Kidney (tissue), 14 donors: ENCODE results near the gene AUP1. TPM values are rescaled to one million over a fixed set of nuclear protein-coding genes. Genes with fewer than 3 reads are reported as not detected.

ENCODE experiments used
- DNase-seq, 5 donors: peaks; one replicate each; pipeline ENCODE4 v3.0.0-alpha.2; 2013 to 2020
- FAIRE-seq: peaks from 2 replicates; lab custom pipeline; 2012; peaks lifted over from hg19 to GRCh38; lab: Jason Lieb, UNC
- H3K27ac ChIP-seq, 2 donors: one replicate each; pipeline ENCODE4 v1.7.0; 2013; ENCODE audit warnings: low read depth in 2 of 2, low read length in 2 of 2, inconsistent platforms in 1 of 2
- H3K27me3 ChIP-seq: one replicate; pipeline ENCODE4 v1.7.1; 2013; ENCODE audit warnings: low read length, inconsistent platforms; ENCODE audit not compliant: control insufficient read depth, insufficient read depth
- H3K36me3 ChIP-seq, 3 donors: one replicate each; pipeline versions ENCODE4 v1.7.0 to v1.7.1; 2013; ENCODE audit warnings: low read length in 3 of 3, control low read depth in 1 of 3, inconsistent platforms in 1 of 3; ENCODE audit not compliant: insufficient read depth in 3 of 3, control insufficient read depth in 2 of 3
- H3K4me1 ChIP-seq, 3 donors: one replicate each; pipeline versions ENCODE4 v1.7.0 to v1.7.1; 2013; ENCODE audit warnings: low read length in 3 of 3, inconsistent platforms in 1 of 3, low read depth in 1 of 3; ENCODE audit not compliant: control insufficient read depth in 2 of 3, insufficient read depth in 2 of 3
- H3K4me3 ChIP-seq, 3 donors: one replicate each; pipeline versions ENCODE4 v1.7.0 to v1.8.1; 2013; ENCODE audit warnings: low read length in 3 of 3, control low read depth in 1 of 3, inconsistent platforms in 1 of 3
- H3K9ac ChIP-seq, 3 donors: one replicate each; pipeline versions ENCODE4 v1.7.0 to v1.7.1; 2013; ENCODE audit warnings: low read length in 3 of 3, control low read depth in 1 of 3, inconsistent platforms in 1 of 3
- H3K9me3 ChIP-seq, 3 donors: one replicate each; pipeline versions ENCODE4 v1.7.0 to v1.7.1; 2013; ENCODE audit warnings: low read length in 3 of 3, control low read depth in 1 of 3, inconsistent platforms in 1 of 3; ENCODE audit not compliant: control insufficient read depth in 2 of 3, insufficient read depth in 1 of 3
- intact Hi-C: fragments of 100-400 bp; cut with DNase I; formaldehyde crosslinking; loops from one replicate; pipeline ENCODE4 v1.11.1; 2022
- polyA plus RNA-seq: library from polyadenylated mRNA; stranded (reverse); fragments of 350-450 nt; fragmentation: Illumina TruSeq; extraction: RNeasy Lipid Tissue Mini Kit (QIAGEN cat#74804); gene quantifications from one replicate; pipeline ENCODE4 v1.2.3, GENCODE V29; 2014; ENCODE audit warnings: low read depth, low replicate concordance; ENCODE audit not compliant: insufficient read depth
- total RNA-seq: library from RNA; stranded (reverse); fragmentation: NEBNext Ultra II Directional; extraction: Animal tissue kit (Norgen Biotek cat#: 25700); gene quantifications from one replicate; pipeline ENCODE4 v1.2.1, GENCODE V29; 2021
- TF ChIP-seq, protein P1 (sequence below): IDR thresholded peaks from 3 replicates; pipeline ENCODE4 v1.5.1; 2012; ENCODE audit warnings: mild to moderate bottlenecking, moderate library complexity, borderline replicate concordance; ENCODE audit not compliant: insufficient read depth; ENCODE audit errors: extremely low read depth
- donor health status: control.
- donor health status: control.
- donor health status: control.
- donor health status: control.
- donor health status: control.
- donor health status: DM: yes; HTN: yes; CAD: no.
- donor health status: Normal renal cell carcinoma (clear cell type).

The AUP1 gene
- total and polyA plus RNA-seq, 2 donors from 2014 or later: 91.0 to 130 TPM

DNA sequence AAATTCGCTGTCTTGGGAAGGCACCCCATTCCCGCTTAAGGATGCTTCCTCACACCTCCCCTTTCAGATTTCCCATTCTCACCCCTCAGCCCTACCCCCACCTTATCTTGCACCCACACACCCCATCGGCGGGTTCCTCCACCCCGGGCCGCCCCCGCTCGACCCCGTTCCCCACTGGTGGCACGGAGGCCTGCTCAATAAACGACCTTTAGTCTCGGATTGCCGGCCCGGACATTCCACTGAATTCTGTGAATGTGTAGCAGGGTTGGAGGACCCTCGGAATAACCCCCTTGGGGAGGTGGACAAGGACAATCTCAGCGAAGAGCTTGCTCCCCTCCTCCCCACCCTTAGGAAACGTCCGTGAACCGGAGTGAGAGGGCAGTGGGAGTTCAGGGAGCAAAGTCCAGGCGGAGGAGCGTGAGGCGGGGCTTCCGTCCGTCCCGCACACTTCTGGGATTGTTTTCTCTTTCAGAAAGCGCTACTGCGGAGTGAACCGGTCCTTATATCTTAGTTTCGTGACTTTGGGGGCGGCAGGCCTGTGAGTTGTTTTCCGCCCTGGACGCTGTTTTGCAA, 27.3 kb downstream of the AUP1 start:
- Histone ChIP-seq H3K27me3 (peaks cover 10% of the 10 kb centered on the region), H3K27ac (peak overlapping the region; percentile 86 to 87), H3K36me3 (peaks cover 3 to 17% (median 8%) of the 10 kb centered on the region in 3 donors), H3K9me3 (no peaks in the 10 kb centered on the region), H3K9ac (peak overlapping the region in 1 of 3 donors; percentile 75), H3K4me3 (peak overlapping the region; percentile 41 to 89 (median 83)), H3K4me1 (peaks cover 0 to 35% (median 22%) of the 10 kb centered on the region in 3 donors)
- intact Hi-C loops: no loop called here
- DNase-seq (peak; percentile 45 to 76 (median 72)), FAIRE-seq (no peak)
- TF ChIP-seq, protein P1, sequence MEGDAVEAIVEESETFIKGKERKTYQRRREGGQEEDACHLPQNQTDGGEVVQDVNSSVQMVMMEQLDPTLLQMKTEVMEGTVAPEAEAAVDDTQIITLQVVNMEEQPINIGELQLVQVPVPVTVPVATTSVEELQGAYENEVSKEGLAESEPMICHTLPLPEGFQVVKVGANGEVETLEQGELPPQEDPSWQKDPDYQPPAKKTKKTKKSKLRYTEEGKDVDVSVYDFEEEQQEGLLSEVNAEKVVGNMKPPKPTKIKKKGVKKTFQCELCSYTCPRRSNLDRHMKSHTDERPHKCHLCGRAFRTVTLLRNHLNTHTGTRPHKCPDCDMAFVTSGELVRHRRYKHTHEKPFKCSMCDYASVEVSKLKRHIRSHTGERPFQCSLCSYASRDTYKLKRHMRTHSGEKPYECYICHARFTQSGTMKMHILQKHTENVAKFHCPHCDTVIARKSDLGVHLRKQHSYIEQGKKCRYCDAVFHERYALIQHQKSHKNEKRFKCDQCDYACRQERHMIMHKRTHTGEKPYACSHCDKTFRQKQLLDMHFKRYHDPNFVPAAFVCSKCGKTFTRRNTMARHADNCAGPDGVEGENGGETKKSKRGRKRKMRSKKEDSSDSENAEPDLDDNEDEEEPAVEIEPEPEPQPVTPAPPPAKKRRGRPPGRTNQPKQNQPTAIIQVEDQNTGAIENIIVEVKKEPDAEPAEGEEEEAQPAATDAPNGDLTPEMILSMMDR: no peak

DNA sequence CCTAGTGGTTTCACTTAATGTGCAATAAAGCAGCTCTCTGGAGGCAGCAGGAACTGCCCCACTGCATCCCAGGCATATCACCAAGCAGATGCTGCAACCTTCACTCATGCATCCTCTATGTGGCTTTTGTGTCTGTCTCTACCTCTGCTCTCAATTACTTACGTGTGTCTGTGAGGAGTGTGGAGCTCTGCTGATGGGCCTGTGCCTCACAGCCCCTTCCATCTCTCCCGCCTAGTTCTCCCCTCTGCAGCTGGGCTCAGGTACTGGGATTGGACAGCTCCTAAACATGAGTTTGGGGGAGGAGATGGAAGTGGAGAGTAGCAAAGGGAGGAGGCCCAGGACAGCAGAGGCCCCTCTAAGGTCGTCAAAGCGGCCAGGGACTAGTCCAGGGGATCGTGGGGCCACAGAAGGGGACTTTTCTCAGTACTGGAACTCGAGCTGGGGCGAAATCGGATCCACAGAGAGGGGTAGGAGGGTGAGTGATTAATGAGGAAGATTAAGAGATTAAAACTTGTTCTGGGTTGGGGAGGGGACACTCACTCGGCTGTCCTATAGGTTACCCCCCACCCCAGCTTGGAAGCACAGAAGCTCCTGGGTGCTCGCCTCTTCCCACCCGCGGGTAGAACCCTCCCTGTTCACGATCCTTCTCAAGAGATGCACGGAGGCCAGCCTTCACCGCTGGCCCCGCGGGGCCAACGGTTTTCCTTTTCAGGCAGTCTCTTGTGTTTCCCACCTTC, 28.0 kb downstream of the AUP1 start:
- H3K36me3 ChIP-seq: peaks cover 3 to 17% (median 8%) of the 10 kb centered on the region in 3 donors
- no peaks in the 10 kb centered on the region for H3K9me3 ChIP-seq
- intact Hi-C loops: no loop called here
- peaks cover 12% of the 10 kb centered on the region for H3K27me3 ChIP-seq
- TF ChIP-seq, protein P1: no peak
- peak overlapping the region in 2 of 3 donors; percentile 83 to 89 for H3K4me3 ChIP-seq
- H3K27ac ChIP-seq: no peak overlapping the region
- DNase-seq: peak in 4 of 5 donors; percentile 86 to 93 (median 87)
- peaks cover 0 to 30% (median 18%) of the 10 kb centered on the region in 3 donors for H3K4me1 ChIP-seq
- no peak for FAIRE-seq
- no peak overlapping the region for H3K9ac ChIP-seq

DNA sequence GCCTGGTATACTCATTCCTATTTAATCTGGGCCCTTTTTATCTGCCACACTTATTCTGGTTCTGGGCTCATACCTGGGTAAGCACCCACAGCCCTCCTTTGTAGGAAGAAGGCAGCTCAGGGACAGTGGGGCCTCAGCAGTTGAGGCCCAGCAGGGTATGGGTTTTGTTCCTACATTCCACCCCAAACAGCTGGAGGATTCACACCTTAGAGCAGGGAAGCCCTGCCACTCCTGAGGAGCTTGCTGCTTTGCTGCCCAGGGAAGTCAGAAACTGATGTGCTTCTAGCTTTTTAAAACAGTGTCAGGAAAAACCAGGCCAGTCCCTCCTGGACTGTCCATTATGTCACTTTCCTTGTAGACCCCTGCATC, 28.9 kb downstream of the AUP1 start:
- Histone ChIP-seq H3K36me3 (peaks cover 3 to 11% (median 5%) of the 10 kb centered on the region in 3 donors), H3K27me3 (peaks cover 12% of the 10 kb centered on the region), H3K4me1 (peaks cover 0 to 26% (median 11%) of the 10 kb centered on the region in 3 donors), H3K4me3 (no peak overlapping the region), H3K27ac (no peak overlapping the region), H3K9ac (no peak overlapping the region), H3K9me3 (no peaks in the 10 kb centered on the region)
- intact Hi-C loops: no loop called here
- TF ChIP-seq, protein P1: no peak
- no peak for DNase-seq
- no peak for FAIRE-seq
